Keratinocyte (primary cell): ENCODE results near the gene ANKRD60.

Source experiments
- CTCF ChIP-seq, 3 experiments: IDR thresholded peaks in 1 of 3; conservative IDR thresholded peaks in 1 of 3; optimal IDR thresholded peaks in 1 of 3; 2 replicates in 2 of 3; 3 replicates in 1 of 3; pipeline versions ENCODE3 to v1.5.1; 2011; ENCODE audit warnings: low read length in 3 of 3, mild to moderate bottlenecking in 3 of 3, moderate library complexity in 2 of 3, control low read depth in 1 of 3, inconsistent platforms in 1 of 3; ENCODE audit not compliant: insufficient read depth in 2 of 3; ENCODE audit errors: extremely low read depth in 1 of 3
- EZH2 ChIP-seq: IDR thresholded peaks from one replicate; pipeline ENCODE4 v1.6.1; 2012; ENCODE audit warnings: inconsistent platforms, mild to moderate bottlenecking, low read length, moderate library complexity

GRCh38 chr20:58242824-58243223 lies 14.4 kb upstream of the ANKRD60 start:
- TF ChIP-seq CTCF (optimal IDR thresholded peaks at IDR 0.05 in 1 of 3, IDR thresholded peaks at IDR 0.05 in 1 of 3, conservative IDR thresholded peaks at IDR 0.05 in 1 of 3; ENCODE audit: extremely low read depth in 1 of 3, insufficient read depth in 2 of 3, low read length in 3 of 3) (no peak), EZH2 (no peak)
